IPS DF 19.7 (cell line): ENCODE data around the gene THAP7.

Experiments used
- DNase-seq: peaks from one replicate; pipeline ENCODE4 v3.0.0-alpha.2; 2013; ENCODE audit warnings: low read depth, low spot score

Gene THAP7

DNA sequence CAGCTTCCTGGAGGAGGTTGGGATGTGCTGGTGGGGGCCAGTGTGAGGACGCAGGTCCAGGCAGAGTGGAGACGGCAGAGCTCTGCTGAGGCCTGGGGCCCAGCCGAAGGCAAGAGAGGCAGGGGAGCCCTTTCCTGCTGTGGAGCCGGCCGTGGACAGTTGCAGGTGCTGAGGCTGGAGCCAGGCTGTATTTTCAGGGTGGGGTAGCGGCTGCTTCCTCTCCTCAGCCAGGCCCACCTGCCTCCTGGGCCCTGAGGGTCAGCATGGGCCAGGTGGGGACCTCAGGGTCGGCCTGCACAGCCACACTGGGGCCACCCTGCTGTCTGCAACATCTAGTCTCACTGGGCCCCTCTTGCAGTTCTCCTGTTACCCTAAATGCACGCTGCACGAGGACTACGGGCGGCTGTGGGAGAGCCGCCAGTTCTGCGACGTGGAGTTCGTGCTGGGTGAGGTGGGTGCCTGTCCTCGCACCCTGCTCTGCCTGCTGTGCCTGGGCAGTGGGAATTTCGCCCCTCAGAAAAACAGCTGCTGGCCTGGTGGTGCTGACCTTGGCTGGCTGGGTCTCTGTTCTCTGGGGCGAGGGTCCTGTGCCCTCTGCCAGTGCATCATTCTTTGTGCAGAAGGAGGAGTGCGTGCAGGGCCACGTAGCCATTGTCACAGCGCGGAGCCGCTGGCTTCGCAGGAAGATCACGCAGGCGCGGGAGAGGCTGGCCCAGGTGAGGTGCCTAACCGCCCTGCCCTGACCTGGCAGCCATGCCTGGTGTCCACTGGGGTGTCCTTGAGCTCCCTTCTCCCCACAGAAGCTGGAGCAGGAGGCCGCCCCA lies 8.4 kb downstream of the THAP7 start:
- no peak for DNase-seq

DNA sequence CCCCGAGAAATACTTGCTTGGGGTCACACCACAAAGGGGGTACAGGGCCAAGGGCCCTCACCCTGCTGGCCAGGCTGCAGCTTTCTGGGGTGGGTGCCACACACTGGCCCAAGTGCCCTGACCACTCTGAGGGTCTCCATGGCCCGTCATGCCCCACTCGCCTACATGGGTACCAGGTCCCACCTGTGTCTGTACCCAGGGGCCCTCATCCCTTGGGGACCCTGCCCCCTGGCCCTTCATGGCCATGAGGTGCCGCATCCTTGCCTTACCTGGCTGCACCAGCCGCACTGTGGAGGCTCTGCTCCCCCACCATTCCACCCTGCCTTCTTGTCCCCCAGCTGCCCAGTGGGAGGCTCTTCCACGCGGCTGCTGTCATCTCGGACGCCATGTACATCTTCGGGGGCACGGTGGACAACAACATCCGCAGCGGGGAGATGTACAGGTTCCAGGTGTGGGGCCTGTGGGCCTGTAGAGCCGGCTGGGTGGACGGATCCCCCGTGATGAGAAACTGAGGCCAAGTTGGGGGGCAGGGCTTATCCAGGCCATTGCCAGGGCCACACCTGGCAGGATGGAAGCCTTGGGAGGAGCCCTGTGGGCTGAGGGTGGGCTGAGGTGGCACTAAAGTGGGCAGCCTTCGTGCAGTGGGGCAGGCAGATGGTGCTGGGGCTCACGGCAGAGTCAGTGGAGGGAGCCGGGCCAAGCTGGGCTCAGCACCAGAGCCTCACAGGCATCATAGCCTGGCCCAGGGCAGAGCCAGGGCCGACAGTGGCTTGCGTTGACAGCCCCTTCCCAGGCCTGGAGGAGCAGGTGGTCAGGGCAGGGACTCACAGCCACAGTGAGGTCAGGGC lies 9.2 kb downstream of the THAP7 start:
- no peak for DNase-seq

DNA sequence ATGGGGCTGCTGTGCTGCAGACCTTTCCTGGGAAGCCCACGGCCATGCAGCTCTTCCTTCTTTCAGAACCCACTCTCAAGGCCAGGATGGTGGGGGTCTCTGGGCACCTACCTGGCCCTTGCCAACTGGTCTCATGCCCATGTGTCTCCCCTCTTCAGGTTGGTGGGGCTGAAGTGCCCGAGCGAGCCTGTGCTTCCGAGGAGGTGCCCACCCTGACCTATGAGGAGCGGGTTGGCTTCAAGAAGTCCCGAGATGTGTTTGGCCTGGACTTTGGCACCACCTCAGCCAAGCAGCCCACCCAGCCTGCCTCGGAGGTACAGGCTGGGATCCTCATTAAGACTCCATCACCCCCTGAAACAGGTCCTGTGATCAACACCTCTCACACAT lies 9.9 kb downstream of the THAP7 start:
- DNase-seq = no peak

DNA sequence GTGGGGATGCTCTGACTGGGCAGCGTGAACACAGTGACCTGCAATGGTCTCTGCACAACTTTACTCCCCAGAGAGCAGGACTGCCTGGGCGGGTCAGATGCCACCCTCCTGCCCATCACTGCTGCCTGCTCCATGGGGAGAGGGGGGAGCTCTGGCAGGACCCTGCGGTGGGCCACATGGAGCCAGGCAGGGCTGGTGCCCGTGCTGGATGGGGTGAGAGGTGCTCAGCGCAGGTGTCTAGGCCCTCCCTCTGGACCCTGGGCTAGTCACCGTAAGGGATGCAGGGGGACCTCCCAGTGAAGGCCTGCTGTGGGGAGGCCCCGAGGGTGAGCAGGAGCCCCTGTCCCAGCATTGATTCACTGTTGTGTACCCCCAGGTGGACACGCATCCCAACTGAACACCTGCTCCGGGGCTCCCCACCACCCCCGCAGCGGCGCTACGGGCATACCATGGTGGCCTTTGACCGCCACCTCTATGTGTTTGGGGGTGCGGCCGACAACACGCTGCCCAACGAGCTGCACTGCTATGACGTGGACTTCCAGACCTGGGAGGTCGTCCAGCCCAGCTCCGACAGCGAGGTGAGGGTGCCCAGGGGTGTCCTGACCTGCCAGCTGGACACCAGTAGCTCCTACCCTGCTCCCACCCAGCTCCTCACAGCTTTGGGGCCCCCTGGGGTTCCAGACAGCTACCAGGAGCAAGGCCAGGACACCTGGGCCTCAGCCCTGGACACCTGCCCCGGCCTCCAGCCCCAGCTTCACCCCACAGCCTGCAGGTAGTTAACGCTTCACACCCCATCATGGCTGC lies 10.5 kb downstream of the THAP7 start:
- DNase-seq = no peak

DNA sequence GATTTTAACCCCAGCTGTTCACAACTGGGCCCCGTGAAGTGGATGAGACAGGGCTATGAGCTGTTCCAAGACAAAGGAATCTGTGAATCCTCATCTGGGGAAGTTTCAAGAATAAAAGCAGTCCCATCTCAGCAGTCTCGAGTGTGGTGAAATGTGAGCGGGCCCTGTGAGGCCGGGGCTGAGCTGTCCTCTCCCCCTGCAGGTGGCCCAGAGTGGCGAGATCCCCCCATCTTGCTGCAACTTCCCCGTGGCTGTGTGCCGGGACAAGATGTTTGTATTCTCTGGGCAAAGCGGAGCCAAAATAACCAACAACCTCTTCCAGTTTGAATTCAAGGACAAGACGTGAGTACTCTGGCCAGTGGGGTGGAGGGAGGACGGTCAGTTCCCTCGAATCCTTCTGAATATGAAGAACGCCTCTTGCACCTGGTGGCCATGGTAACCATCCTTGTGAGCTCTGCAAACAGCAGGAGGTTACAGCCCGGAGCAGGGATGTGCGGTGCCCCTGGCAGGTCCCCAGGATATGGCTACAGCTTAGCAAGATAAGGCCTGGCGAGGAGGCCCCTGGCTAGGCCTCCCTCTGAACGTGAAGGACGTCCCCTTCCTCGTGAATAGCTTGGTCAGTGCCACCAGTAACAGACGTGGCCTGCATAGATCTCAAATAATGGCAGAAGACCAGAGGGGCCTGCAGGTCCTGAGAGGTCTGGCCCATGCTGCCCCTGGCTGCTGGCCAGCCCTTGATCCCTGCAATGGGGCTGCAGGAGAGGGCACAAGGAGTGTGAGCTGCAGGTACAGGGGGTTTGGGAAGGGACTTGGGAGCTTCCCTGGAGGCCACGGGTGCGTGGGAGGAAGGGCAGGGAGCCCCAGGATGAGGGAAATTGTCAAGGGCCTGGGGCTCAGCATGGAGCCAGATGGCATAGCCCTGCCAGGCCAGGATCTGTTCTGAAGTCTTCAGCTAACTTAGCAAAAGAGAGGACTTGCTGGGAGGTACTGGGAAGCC lies 11.4 kb downstream of the THAP7 start:
- no peak for DNase-seq

DNA sequence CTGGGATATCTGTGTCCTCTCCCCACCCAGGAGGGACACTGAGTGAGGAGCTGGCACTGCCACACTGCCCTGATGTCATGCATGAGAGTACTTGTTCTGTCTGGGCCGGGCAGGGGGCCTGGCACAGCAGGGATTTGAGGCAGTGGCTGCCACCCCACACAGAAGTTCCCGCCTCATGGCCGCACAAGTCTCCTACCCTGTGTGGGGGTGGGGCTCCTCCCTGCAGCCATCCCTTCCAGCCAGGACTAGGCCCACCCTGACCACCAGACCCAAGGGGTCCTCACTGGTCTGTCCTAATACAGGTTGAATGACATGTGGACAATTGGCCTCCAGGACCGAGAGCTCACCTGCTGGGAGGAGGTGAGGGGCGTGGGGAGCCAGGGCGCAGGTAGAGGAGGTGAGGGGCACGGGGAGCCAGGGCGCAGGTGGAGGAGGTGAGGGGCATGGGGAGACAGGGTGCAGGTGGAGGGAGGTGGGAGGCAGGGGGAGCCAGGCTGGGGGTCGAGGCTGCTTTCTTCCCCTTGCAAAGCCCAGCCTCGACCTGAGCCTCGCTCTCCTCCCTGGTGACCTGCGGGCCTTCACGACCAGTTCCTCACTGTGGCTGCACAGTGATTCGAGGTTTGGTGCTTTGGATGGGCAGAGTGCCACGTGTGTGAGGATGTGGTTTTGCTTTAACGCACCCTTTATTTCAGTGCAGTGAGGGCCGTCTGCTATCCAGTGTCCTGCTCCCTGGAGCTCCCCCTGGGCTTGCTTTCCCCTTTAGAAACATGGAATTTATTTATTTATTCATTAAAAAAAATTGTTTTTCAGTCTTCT lies 12.4 kb downstream of the THAP7 start:
- DNase-seq = no peak

DNA sequence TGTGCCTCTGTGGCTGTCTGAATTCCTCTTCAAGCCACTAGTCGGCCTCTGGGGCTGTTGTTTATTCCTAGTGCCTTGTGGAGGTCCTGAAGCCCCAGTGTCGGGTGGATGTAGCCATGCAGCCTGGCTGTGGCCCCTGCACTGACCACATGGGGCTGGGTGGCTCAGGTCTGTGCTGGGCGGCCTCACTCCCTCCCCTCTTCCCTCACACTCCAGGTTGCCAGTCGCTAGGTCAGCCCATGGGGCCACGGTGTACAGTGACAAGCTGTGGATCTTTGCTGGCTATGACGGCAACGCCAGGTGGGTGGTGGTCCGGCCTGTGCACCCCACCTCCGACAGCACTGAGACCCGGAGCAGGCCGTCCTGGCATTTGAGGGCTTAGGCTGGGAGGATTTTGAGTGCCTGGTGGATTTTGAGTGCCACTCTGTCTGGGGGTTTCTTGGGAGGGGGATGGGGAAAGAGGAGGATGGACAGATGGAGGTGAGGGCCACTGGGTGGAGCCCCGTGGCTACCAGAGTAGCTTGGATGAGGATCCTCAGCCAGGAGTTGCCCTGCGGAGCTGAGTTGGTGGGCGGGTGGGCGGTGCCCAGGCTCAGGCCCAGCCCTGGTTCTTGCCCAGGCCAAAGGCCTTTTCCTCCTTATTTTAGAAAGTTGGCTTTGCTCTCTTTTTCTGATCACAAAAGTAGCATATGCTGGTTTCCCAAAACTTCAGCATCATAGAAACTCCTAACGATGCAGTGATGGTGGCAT lies 13.2 kb downstream of the THAP7 start:
- DNase-seq = no peak

DNA sequence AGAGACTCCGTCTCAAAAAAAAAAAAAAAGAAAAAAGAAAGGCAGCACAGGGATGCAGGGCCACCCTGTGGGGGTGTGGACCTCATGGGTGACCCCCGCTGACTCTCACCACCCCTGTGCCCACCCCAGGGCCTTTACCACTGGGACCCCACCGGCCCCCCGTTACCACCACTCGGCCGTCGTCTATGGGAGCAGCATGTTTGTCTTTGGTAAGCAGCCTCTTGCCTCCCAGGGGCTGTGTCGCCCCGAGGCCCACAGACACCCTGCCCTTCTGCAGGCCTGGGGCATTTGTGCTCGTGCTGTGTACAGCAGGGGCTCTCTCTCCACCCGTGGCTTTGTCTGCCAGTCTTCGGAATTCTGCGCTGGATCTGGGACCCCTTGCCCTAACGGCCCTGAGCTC lies 14.5 kb downstream of the THAP7 start:
- DNase-seq = no peak

DNA sequence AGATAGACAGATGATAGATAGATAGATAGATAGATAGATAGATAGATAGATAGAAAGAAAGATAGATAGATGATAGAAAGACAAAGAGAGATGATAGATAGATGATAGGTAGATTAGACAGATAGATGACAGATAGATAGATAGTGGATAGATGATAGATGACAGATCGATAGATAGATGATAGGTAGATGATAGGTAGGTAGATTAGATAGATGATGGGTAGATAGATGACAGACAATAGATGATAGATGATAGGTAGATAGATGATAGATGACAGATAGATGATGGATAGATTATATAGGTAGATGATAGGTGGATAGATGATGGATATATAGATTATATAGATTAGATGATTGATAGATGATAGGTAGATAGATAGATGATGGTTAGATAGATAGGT lies 15.6 kb downstream of the THAP7 start:
- no peak for DNase-seq

DNA sequence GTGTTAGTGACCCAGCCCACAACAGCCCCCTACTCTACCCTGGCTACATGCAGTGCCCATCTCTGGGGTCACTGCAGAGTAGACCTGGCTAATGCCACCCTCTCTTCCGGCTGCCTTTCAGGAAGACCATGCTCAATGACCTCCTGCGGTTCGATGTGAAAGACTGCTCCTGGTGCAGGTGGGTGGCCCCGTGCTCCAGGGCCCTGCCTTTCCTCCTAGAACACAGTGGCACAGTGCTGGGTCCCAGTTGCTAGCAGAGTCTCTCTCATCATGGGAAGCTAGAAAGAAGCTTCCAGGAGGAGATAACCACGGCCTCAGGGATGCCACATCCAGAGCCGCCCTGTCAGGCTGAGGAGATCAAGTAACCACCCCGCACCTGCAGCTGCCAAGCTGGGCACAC lies 16.2 kb downstream of the THAP7 start:
- no peak for DNase-seq

DNA sequence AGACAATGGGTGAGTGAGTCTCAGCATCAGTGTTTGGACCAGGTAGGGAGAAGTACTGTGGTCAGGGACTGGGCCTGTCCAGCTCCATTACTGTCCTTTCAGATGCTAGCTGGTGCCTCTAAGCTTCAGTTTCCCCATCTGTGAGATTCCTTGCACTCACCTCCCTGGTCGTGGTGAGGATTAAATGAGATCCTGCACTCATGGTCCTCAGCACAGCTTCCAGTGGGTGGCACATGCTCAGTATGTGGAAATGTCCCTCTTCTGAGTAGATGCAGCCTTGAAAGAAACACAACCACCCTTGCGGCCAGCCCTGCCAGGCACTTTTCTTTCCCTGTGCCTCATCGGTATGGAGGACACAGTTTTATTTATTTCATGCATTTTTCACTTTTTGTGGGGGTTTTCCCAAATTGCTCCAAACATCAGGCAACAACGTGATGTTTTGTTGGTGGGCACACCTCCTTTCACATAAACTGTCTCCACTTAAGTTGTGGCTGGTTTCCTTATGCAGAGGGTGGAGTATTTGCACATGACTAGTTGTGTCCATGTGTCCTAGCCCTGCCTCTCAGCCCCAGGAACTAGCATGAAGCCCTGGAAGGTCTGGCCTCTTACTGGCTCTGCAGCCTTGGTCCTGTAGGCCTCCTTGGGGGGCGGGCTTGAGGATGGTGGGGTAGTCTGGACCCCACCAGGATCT lies 18.7 kb downstream of the THAP7 start:
- DNase-seq = no peak

DNA sequence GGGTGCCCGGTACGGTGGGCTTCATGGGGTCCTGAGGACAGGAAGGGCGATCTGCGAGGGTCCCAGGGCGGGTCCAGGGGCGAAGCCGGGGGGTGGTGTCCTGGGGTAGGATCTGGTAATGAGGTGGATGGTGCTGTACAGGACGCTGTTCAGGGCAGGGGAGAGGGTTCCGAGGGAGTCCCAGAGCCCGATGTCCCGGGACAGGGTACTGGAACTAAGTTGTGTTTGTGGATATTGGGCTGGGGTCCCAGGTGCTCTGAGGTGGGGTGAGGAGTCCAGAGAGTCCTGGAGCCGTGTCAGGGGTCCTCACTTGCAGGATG lies 19.4 kb downstream of the THAP7 start:
- DNase-seq = no peak

DNA sequence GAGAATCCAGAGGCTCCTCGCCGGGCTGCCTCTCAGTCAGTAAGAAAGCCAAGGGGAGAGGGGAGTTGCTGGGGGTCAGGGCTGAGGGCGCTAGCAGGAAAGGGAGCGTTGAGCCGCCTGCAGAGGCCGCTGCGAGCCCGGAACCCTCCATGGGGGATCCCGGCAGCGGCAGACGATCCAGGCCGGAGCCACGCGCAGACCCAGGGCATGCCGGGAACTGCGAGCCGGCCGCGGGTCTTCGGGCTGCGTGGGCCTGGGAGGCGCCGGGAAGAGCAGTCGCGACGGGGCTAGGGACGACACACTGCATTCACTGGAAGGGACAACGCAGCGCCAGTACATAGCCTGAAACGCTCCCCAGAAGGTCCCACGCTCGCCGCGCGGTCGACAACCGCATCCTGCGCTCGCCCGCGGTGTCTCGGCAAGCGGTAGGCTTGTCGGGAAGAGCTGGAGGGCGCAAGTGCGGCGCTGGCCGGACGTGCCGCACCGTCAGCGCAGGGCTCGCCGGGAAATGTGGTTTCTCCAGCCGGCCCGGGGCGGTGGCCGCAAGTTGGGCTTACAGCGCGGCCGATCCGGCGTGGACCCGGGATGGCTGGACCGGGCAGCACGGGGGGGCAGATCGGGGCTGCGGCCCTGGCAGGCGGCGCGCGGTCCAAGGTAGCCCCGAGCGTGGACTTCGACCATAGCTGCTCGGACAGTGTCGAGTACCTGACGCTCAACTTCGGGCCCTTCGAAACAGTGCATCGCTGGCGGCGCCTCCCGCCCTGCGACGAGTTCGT lies 19.9 kb downstream of the THAP7 start, which contains the start of gene LZTR1:
Gene LZTR1, plus strand, starts transcription at position 511 of the 776 bp plus-strand sequence. Its CDS starts 75 bp downstream, at position 586.
- DNase-seq = no peak

DNA sequence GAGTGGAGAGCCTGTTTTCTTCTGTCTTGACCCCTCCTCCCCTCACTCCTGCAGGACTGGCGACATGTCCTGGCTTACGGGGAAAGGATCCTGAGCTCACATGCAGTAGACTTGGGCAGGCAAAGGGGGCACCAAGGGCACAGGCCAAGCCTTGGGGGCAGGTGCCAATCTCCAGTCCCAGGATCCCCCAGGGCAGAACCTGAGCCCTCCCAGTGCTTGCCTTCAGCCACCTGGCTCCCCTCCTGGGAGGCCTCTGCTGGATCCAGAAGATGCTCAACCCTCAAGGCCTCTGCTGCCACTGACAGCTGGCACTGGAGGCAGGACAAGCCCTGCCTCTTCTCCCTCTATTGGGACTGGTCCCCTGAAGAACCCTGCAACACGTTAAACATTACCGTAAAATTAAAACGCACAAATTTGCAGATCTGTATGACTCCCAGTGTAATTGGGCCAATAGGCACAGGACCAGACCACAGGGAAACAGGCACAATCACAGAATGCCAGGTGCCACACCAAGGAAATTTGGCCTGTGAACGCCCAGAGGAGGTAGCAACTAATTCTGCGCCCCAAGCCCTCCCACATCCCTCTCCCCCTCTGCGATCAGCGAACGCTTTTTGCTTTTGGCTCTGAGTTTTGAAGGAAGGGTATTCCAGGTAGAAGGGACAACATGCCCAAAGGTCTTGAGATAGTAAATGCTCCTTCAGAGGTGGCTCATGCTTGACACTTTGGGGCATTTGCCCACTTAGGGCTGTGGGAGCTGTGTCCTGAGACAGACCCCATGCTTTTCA lies 20.8 kb downstream of the THAP7 start:
- no peak for DNase-seq

DNA sequence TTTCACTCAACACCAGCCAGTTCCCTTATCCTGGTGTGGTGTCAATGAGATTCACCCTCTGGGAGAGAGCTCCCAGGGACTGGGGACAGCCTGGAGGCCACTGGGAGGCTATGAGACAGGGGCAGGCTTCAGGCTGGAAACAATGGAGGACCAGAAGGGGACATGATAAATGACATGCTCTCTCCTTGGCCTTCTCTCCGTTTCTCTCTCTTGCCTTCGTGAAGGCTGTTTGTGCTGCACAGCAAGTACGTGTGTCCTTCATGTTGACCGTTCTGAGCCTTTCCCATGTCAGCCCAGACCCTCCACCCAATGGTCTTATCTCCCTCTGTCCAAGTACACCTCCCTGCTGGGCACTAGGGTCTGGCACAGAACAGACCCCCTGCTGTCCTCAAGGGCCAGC lies 21.4 kb downstream of the THAP7 start:
- DNase-seq = no peak

DNA sequence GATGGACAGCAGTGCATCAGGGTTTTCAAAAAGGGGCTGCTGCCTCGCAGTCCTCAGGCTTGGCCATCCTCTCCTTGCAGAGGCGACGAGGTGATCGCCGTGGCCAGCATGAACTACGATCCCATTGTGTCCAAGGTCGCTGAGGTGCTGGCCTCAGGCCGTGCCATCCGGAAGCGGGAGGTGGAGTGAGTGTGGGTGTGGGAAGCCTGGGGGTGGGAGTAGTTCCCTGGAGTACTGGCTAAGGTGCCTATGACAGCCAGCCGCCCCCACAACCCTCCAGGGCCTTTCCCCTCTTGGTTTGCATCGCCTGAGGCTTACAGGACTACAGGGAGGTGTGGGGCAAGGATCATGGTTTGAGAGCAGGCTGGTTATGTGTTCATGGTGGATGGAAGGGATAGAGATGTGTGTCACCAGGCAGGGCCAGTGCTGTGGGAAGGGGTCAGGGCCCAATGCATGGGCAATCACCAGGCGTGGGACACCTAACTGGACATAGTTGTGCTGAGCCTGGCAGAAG lies 21.9 kb downstream of the THAP7 start:
- no peak for DNase-seq

DNA sequence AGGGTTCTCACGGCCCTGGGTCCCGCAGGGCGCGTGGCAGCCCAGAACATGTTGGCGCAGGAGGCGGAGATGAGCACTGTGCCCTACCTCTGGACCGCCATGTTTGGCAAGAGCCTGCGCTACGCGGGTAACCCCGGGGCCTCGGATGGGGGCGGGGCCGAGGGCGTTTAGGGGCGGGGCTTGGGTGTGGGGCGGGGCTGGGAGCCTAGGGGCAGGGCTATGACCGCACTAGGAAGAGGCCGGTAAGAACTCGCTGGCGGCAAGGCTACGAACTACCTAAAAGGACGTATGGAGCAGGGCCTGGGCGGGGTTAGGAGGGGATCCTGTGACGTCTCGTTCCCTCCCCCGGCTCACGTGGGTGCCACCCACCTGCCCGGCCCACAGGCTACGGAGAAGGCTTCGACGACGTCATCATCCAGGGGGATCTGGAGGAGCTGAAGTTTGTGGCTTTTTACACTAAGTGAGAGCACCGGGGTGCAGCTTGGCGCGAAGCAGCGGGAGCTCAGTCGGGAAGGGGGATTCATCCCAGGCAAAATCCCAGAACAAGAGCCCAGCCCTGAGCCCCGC lies 22.6 kb downstream of the THAP7 start:
- peak; percentile 91 for DNase-seq
